GM18519 (cell line): ENCODE results near the gene TLR6.

Experiments
- ATAC-seq: cut with Tn5 transposase; IDR thresholded peaks from one replicate; pipeline ENCODE4 v1.9.1; 2021; ENCODE audit warnings: mild to moderate bottlenecking, moderate library complexity; ENCODE audit not compliant: unreplicated experiment, low FRiP score

Gene TLR6

DNA sequence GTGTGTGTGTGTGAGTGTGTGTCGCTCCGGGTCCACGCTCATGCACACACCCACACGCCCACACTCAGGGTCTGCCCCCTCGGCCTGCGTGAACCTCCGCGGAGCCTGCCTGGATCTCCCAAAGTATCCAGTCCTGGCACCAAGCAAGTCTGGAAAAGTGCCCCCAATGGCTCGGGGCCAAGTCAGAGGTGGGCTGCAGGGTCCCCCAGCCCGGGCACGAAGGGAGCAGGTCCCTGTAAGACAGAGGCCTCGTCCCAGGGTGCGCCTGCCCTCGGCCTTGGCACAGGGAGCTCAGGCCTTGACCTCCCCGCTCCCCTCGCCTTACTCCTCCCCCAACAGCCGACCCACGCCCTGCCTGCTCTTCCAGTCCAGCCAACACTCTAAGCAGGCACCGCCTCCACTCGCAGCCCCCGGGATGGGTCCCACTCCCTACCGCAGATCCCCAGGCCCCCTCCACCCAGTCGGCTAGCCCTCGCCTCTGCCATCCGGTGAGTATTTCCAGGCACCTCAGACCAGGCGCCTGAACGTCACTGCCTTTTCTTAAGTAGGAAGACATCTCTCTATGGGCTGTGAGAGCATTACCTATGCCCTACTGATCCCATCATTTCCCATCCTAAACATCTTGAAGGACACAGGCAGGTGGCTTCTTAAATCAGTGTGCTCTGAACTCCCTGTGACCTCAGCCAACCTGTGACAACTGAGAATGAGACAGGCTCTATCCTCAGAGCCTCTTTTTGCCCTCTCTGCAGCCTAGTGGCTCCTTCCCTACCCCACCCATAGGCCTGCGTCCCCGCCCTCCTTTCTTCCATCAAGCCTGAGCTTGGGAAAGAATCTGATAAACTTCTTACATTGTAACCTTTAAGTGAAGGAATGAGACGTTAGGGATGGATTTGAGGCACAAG lies 11.7 kb upstream of the TLR6 start:
- no peak for ATAC-seq

DNA sequence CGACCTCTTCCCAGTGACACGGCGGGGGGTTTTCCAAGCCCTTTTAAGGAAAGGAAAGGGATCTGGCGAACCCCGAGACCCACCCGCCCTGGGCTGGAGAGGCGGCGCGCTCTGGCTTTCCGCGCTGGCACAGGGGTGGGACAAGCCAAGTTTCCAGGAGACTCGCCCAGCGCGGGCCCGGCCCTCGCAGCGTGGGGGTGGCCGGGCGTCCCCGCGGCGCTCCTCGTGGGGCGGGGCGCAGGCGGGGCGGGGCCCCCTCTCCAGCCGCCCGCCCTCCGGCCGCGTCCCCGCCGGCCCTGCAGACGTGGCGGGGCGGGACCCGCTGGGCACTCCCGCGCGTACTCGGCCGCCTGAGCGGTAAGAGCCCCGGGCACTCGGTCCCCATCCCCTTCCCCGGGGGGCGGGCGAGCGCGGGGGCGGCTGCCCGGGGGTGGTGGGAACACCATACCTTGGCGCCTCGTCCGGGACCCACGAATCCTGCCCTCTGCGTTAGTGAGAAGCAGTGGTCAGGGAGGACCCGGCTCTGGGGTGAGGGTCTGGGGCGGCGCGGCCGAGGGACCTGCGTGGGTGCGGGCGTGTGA lies 11.0 kb upstream of the TLR6 start, which contains the start of gene FAM114A1:
Gene FAM114A1 (plus strand): TSS at position 329 of the 581 bp plus-strand sequence. CDS start 10,273 bp downstream, outside the sequence.
- ATAC-seq = peak; percentile 68

DNA sequence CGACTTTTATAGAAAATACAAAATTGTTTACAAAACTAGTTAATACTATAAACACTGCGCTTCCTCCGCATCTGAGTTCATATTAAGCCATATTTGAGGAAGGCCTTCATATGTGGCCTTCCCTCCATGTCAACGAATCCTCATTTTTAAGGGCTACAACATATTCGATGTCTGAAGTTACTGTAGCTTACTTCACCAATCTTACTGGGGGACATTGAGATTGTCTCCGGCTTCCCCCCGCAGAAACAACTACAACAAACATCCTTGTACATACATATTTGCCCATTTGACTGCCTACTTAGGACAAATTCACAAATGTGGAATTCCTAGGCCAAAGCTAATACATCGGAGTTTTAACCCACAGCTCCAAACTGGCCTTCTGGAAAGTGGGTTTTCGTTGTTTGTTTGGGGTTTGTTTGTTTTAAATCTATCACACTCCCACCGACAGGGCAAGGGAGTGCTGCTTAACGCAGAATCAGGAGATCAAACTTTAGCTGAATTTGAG lies 10.4 kb upstream of the TLR6 start:
- ATAC-seq = no peak

DNA sequence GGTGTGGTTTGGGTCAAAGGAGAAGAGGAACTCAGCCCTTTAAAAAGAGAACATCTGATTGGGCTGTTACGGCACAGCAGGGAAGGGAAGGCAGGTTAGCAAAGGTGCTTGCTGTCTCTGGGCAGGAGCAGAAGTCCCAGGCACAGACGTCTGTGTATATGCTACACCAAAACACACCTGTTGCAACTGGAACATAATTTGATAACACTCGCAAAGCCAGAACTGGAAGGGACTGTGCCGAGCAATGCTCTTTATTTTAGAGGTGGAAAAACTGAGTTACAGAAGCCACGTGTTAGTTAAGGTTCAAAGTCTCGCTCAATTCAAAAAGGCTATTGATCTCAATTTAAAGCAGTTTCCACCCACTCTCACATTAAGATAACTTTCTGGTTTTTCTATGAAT lies 8.8 kb upstream of the TLR6 start:
- no peak for ATAC-seq

DNA sequence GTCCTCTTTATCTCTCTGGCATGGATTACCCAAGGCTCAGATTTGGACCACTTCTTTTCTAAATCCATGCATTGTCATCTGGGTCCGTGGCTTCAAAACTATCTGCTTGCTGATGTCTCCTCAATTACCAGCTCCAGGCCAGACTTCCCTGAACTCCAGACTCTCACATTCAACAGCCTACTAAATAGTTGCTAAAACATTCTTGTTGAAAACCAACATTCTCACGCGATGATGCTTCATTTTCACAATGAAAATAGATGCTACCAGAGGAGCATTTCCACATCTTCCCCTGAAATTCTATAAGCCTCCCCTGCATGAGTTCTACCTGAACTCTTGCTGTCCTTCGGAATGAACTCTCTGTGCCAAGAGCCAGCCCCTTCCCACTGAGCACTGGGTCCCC lies 5.2 kb upstream of the TLR6 start:
- ATAC-seq = no peak

DNA sequence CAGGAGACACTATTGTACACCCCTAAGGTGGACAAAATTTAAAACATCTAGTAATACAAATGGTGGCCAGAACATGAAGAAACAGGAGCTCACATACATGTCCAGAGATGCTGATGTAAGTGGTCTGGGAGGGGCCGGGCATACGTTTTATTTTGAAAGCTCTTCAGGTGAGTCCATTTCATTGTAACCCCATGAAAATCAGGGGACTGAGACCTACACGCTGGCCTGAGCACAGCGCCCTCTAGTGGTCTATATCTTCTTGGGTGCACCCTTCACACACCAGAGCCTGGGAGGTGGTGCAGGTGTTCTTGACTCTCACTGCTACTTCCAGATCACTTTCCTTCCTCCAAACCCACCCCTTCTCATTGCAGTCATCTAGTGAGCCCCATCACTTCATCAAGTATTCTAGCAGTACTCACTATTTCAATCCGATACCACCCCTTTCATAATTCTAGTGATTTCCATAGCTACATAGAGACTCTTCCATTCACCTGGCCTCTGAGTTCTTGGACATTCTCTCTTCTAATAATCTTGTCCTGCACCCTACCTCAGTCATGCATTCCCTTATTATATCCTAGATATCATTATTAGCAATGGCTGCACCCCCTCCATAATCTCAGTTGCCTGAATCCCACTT lies 4.3 kb upstream of the TLR6 start:
- no peak for ATAC-seq

DNA sequence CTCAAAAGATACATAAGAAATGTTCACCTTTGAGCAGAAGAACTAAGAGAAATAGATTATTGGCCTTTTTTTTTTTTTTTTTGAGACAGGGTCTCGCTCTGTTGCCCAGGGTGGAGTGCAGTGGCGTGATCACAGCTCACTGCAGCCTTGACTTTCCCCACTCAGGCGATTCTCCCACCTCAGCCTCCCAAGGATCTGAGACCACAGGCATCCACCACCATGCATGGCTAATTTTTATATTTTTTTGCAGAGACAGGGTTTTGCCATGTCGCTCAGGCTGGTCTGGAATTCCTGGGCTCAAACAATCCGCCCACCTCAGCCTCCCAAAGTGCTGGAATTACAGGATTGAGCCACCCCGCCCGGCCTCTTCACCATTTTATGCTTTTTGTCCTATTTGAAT lies 2.9 kb upstream of the TLR6 start:
- ATAC-seq = no peak

DNA sequence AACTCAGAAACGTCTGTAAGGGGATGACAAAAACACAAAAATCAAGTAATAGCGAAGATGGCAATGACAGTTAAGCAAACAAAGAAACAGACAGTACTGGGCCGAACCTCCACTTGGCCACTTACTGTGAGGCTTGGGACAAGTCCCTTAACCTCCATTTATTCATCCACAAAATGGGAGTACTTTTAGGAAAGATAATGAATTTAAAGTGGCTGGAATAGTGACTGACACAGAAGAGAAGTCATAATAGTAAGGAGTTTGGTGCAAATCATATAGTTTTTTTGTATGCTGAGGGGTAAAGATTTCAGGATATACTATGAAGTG lies 1.4 kb upstream of the TLR6 start:
- no peak for ATAC-seq

DNA sequence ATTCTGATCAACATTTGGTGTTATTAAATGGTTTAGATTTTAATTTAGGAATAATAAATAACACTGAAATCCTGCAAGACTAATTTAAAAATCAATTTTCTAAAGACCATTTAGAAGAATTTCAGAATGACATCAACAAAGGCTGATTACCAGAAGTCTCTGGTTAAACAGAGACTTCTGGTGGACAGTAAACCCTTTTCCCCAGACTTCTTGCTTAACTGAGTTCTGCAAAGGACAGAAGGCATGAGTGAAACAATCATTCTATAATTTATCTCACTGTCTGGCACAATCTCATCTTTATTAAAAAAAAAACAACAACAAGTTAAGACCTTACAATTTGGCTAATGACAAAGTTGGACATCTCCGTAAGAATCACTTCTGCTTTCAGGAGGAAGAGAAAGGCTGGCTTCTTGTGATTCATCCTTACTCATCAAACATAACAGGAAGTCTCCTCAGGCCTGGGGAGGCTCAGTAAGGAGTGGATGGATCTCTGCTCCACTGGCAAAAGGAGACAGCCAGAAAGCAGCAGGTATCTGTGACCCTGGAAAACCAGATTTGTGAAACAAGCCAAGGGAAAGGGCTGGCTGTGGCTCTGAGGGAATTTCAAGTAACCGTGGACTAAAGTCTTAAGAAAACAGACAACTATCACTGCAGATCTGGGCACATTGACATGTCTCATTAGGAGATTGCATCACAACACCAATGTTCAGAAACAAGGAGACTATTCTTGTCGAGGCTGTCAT lies 908 bp upstream of the TLR6 start:
- peak; percentile 55 for ATAC-seq

DNA sequence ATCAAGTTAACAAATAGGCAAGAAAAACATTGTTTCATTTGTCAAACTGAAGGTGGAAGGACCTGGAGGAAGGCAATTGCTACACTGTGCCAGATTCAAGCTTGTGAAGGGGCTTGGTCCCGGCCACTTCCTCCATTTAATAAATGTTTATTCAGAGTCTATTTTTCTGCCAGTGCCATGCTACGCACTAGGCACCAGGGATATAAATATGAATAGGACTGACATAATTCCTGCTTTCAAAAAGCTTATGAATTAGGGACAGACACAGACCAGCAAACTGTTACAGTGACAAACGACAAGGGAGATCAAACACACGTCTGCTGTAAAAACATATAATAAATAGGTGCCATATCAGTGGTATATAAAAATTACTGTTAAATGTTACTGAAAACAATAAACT lies 571 bp downstream of the TLR6 start:
- ATAC-seq = no peak

DNA sequence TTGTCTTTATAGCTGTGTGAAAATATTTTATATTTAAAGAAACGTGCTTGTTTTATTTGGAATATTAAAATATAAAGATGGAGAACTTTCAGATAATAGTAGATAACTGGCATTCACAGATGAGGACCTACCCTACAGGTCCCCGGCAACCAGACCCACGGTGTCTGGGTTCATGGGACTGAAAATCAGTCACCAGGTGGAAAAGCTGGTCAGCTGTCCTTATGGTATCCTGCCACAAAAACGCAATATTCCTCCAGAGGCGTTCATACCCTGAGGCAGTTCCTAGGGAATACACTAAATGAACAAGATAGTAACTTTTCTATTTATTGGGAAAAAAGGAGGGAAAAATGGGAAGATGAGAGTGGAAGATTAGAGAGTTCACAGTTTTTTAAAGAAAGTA lies 1.2 kb downstream of the TLR6 start:
- no peak for ATAC-seq

DNA sequence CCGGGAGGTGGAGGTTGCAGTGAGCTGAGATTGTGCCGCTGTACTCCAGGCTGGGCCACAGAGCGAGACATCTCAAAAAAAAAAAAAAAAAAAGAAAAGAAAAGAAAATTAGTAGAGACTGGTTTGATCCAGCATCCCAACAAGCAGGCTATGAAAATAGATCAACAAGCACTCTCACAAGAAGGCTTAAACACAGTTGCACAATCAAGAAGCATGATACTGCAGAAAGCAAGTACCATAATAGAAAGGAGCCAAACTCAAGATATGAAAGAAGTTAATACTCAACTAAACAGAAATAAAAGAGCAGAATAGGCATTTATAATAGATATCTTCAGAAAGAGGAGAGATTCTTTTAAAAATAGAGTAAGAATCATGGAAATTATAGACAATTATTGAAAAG lies 10.6 kb downstream of the TLR6 start:
- no peak for ATAC-seq

DNA sequence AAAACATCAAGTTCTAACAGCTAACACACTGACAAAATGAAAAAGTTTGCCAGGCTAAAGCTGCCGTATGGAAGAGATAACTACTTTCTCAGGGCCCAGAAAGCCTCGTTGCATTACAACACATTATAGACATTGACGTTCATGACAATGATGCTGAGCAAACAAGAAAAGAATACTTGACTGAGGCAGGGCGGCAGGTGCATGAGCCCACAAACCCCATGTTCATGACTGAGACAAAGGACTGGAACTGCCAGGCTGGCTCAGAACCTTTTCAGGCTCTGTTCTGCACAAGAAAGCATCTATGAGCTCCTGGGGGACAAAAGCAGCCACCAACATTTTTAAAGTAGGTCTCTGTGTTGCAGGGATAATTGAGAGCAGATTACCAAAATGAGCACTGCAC lies 13.6 kb downstream of the TLR6 start:
- no peak for ATAC-seq

DNA sequence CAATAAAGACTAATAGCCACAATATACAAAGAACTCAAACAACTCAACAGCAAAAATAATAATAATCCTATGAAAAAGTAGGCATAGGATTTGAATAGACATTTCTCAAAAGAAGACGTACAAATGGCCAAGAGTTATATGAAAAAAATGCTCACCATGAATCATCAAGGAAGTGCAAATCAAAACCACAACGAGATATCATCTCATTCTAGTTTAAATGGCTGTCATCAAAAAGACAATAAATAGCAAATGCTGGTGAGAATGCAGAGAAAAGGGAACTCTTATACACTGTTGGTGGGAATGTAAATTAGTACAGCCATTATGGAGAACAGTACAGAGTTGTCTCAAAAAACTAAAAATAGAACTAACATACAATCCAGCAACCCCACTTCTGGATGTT lies 18.8 kb downstream of the TLR6 start:
- no peak for ATAC-seq

DNA sequence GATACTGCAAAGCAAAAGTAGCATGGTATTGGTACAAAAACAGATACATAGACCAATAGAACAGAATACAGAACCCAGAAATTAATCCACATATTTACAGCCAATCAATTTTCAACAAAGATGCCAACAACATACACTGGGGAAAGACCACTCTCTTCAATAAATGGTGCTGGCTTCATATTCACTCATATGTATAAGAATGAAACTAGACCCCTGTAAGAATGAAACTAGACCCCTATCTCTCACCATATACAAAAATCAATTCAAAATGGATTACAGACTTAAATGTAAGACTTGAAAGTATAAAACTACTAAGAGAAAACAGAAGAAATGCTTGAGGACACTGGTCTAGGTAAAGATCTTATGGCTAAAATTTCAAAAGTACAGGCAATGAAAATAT lies 19.3 kb downstream of the TLR6 start:
- ATAC-seq = no peak

DNA sequence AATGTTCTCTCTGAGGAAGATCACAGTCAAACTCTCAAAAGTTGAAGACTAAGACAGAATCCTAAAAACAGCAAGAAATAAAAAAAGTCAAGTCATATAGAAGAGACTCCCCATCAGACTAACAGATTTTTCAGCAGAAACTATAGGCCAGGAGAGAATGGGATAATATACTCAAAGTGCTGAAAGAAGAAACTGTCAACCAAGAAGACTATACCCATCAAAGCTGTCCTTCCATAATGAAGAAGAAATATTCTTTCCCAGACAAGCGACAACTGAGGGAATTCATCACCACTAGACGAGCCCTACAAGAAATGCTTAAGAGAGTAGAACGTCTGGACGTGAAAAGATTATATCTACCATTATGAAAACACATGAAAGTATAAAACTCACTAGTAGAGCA lies 22.0 kb downstream of the TLR6 start:
- ATAC-seq = no peak

DNA sequence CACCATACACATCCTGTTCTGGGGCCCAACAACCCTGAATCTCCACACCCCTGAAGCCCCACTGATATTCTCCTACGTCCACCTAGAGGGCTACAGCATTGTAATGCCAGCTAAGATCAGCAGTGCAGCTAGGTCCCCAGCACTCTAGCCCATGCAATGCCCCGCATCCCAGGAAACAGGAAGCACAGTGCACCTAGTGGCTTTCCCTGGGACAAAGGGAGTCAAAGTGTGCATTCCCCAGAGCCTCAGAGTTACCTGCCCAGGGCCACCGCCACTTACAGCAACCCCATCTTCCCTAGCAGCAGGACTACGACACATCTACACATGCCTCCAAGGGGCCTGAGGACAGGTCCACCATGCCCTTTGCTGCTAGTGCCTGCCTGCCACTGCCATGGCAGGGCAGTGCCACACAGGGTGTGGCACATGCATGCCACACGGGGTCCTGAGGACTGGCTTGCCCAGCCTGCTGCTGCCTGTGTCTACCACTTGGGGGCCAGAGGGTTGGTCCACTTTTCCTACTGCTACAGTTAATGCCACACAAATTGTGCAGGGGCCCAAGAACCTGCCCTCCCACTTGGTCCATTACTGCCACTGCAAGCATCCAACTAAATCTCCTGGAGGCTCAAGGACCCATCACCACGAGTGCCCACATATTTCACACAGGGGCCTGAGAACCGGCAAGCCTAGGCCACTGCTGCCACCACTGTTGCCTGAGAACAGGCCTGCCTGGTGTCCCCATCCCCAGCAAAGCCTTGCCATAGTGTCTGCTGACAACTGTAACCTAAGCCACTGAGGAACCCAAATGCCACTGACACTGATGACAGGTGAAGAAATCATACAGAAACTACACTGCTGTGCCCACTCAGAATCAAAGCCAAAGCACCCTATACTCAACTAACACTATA lies 23.7 kb downstream of the TLR6 start:
- ATAC-seq = no peak

DNA sequence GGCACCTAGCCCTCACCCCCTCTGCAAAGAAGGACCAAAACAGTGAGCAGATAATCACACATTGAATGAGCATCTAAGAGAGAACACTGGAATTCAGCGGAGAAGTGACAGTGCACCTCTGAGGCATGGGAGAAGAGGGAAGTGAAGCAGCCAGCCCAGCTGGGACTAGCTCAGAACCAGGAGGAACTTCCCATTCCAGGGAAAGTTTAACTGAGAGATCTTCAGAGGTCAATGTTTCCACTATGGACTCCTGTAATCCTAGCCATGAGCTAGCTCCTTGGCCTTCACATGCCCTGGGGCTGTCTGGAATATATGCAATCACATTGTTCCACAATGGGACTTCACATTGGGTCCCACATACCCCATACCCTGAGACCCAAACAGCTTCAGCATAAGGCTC lies 24.4 kb downstream of the TLR6 start:
- ATAC-seq = no peak

DNA sequence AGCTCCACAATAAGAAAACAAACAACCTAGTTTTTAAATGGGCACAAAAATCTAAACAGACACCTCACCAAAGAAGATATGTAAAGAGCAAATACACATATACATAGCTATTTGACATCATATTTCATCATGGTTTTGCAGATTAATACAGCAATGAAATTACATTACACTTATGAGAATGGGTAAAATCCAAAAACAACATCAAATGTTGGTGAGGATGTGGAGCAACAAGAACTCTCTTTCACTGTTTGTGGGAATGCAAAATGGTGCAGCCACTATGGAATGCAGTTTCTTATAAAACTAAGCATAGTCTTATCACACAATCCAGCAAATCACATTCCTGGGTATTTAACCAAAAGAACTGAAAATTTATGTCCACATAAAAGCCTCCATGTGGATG lies 25.0 kb downstream of the TLR6 start:
- ATAC-seq = no peak

DNA sequence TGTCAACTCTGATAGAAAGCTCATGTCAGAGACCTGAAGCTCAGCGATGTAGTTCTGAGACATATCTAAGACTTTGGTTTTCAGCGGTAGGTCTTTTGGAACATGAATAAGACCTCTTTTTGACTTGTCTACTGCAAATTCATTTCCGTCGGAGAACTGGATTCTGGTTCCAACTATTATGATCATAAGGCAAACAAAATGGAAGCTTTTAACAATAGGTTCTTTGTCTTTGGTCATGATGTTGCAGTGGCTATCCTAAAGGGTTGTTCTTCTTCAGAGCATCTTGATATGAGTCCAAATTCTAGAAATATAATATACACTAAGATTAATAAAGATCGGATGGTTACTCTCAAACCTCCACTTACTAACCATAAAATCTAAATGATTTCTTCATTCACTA lies 27.4 kb downstream of the TLR6 start:
- ATAC-seq = no peak
